ENCODE measurements around the gene SH3BGRL3.

GRCh38 chr1:26254404-26254803, 25.5 kb upstream of the SH3BGRL3 start:
- TF ChIP-seq, protein P1, sequence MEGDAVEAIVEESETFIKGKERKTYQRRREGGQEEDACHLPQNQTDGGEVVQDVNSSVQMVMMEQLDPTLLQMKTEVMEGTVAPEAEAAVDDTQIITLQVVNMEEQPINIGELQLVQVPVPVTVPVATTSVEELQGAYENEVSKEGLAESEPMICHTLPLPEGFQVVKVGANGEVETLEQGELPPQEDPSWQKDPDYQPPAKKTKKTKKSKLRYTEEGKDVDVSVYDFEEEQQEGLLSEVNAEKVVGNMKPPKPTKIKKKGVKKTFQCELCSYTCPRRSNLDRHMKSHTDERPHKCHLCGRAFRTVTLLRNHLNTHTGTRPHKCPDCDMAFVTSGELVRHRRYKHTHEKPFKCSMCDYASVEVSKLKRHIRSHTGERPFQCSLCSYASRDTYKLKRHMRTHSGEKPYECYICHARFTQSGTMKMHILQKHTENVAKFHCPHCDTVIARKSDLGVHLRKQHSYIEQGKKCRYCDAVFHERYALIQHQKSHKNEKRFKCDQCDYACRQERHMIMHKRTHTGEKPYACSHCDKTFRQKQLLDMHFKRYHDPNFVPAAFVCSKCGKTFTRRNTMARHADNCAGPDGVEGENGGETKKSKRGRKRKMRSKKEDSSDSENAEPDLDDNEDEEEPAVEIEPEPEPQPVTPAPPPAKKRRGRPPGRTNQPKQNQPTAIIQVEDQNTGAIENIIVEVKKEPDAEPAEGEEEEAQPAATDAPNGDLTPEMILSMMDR (IDR thresholded peaks at IDR 0.05; ENCODE audit: low read depth, low read length, poor library complexity, severe bottlenecking) = no peak
- no peak for TF ChIP-seq EZH2phosphoT487 (IDR thresholded peaks at IDR 0.05; ENCODE audit: borderline replicate concordance, low read length)
